Fibroblast of pulmonary artery (primary cell): Measurements from ENCODE around the gene FGFBP2.

Experiments used
- DNase-seq: peaks from one replicate; pipeline ENCODE4 v3.0.0-alpha.2; 2010; ENCODE audit warnings: low read depth
- H3K4me3 ChIP-seq: replicated peaks from 2 replicates; pipeline ENCODE4 v1.5.1; 2011; ENCODE audit warnings: low read depth, mild to moderate bottlenecking, control low read depth, low read length, moderate library complexity
- TF ChIP-seq, protein P1 (sequence below): IDR thresholded peaks from 2 replicates; pipeline ENCODE4 v1.5.1; 2011; ENCODE audit warnings: mild to moderate bottlenecking, control low read depth, low read length, inconsistent platforms; ENCODE audit errors: missing control alignments

FGFBP2 gene, protein sequence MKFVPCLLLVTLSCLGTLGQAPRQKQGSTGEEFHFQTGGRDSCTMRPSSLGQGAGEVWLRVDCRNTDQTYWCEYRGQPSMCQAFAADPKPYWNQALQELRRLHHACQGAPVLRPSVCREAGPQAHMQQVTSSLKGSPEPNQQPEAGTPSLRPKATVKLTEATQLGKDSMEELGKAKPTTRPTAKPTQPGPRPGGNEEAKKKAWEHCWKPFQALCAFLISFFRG

DNA sequence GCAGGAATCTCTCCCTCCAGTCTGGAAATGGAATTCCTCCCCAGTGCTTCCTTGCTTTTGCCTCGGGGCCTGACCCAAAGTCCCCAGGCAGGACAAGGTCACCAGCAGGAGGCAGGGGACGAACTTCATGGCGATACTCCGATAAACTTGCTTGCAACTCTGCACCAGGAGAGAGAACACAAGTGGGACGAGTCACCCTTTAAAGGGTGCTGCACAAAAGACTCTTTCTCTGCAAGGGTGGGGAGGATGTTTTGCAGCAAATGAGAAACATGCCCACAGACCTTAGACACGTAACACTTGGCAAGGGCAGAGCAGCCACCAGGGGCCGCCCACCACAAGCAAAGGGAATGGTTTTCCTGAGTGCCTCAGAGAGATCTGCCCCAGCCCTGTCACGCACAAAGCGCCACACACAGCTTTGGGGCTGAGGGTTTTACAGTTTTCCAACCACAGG is at the start of gene FGFBP2:
Gene FGFBP2, minus strand, starts transcription at position 175 of the 451 bp plus-strand sequence. Its CDS starts 46 bp downstream, at position 129.
- TF ChIP-seq, protein P1, sequence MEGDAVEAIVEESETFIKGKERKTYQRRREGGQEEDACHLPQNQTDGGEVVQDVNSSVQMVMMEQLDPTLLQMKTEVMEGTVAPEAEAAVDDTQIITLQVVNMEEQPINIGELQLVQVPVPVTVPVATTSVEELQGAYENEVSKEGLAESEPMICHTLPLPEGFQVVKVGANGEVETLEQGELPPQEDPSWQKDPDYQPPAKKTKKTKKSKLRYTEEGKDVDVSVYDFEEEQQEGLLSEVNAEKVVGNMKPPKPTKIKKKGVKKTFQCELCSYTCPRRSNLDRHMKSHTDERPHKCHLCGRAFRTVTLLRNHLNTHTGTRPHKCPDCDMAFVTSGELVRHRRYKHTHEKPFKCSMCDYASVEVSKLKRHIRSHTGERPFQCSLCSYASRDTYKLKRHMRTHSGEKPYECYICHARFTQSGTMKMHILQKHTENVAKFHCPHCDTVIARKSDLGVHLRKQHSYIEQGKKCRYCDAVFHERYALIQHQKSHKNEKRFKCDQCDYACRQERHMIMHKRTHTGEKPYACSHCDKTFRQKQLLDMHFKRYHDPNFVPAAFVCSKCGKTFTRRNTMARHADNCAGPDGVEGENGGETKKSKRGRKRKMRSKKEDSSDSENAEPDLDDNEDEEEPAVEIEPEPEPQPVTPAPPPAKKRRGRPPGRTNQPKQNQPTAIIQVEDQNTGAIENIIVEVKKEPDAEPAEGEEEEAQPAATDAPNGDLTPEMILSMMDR, result peak; percentile 46
- DNase-seq, result peak; percentile 48
- no peak within 1 kb of the TSS for H3K4me3 ChIP-seq

DNA sequence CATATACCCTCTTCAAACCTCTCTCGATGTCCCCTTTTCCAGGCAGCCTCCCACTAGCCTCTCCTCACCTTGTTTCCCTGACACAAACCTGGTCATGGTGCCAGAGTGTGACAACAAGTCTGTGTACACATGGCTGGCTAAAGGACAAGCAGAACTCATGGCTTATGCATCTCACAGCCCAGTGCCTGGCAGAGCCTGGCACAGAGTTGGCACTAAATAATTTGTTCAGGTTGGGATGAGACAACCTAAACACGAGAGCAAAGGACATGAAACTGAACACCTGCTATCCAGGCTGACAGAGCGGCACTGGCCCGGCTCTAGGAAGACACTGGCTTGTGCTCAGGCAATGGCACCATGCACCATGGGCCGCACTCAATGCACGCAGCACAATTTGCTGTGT is 48.2 kb upstream of the FGFBP2 start:
- DNase-seq, result no peak
- TF ChIP-seq, protein P1, result no peak
- no peak overlapping the region for H3K4me3 ChIP-seq

DNA sequence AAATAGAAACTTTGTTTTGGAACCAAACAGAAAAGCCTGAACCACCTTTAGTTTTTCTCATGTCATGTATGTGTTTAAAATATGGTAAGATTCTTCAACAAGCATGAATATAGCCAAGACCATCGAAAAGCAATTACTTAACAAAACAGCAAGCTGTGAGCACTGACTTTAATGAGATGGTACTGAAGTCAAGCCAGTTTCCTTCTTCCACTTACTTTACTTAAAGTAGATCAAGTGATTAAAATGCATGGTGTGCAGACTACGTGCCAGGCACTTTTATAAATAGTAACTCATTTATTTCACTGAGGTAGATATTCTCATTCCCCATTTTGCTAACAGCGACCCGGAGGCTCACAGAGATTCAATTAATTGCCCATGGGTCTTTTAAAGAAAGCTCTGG is 46.2 kb upstream of the FGFBP2 start:
- TF ChIP-seq, protein P1, result no peak
- H3K4me3 ChIP-seq, result no peak overlapping the region
- DNase-seq, result no peak

DNA sequence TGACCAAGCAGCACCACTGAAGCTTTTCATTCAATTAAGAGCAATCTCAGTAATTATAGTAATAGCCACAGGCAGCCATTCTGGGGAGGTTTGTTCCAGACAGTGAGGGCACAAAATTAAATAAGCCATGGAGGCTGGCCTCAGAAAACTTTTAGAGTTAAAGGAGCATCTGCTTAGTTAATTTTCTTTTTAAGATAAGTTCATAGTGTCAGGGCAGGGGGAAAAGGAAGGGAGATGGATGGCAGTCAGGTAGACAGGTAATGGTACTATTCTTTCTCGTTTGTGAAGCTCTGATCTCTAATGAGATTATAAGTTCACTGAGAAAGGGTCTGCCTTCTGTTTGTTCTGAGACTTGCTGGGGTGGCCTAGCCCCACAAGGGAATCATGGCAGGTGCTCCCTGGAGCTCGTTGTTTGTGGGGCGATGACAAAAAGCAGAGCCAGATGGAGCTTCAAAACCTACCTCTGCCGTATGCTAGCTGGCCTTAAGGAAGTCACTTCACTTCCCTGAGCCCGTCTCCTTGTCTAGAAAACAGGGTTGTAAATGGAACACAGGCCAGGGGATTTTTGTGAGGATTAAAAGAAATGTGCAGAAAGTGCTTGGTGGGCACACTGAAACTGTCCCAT is 44.6 kb upstream of the FGFBP2 start:
- no peak for DNase-seq
- TF ChIP-seq, protein P1, result no peak
- no peak overlapping the region for H3K4me3 ChIP-seq

DNA sequence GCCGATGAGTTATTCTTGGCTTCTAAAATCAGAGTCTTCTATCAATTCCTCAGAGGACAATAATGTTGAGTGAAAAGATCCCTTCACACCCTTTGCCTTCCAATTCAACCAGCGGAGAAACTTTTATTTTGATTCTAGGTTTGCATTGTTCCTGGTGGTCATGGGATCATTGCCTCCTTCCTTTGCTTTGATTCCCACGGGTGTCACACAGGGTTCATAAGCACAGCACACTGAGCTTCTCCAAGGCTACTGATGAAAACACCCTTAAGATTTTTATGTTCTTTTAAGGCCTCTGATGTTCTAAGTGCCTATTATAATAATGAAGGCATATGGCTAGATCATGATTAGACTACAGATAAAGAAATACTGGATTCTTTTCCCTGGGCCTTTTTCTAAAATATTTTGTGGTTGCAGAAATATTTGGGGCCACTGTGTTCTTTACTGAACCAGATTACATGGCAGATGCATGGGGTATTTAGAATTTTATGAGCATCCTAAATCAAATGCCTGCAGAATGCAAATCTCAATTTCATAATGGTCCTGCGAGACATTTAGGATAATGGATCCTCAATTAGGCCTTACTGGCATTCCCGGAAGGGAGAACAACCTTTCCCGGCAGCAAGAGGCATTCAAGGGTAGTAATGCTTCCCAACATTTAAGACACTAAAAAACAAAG is 43.9 kb upstream of the FGFBP2 start:
- DNase-seq, result no peak
- no peak overlapping the region for H3K4me3 ChIP-seq
- TF ChIP-seq, protein P1, result no peak

DNA sequence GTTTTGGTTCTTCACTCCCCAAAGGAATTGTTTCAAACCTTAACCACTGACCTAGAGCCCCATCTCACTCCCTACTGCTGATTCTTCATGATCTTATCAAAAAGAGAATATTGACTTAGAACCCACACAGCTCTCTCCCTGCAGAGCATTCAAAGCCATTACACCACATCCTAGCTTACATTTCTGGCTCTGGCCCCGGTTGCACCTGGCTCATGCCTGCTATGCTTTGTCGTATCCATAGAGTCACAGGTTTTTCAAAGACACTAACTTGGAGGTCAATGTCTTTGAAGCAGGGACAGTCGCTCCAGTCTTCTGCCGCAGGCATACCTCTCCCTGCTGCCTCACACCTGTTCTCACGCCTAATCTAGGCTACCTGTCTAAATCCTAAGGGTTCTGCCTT is 42.7 kb upstream of the FGFBP2 start:
- TF ChIP-seq, protein P1, result no peak
- H3K4me3 ChIP-seq, result no peak overlapping the region
- no peak for DNase-seq
